GM21381 (cell line): ENCODE results near the gene CASP3.
"Not testable (repeated sequence)": the region's sequence is repeated elsewhere in the genome, so short reads cannot be mapped to it uniquely, and the experiment has no call there.

Experiments
- ATAC-seq: cut with Tn5 transposase; IDR thresholded peaks from one replicate; pipeline ENCODE4 v1.9.1; 2021; ENCODE audit warnings: mild to moderate bottlenecking, moderate library complexity; ENCODE audit not compliant: unreplicated experiment

The CASP3 gene

GRCh38 chr4:184664445-184665210, 15.4 kb upstream of the CASP3 start:
- no peak for ATAC-seq

GRCh38 chr4:184662236-184662635, 13.0 kb upstream of the CASP3 start:
- no peak for ATAC-seq

- ATAC-seq, result no peak
These were observed 11.7 kb upstream of the CASP3 start for GRCh38 chr4:184660978-184661377.

- not testable (repeated sequence) for ATAC-seq
These were observed 8.6 kb upstream of the CASP3 start for GRCh38 chr4:184657820-184658219.

GRCh38 chr4:184657144-184657543, 7.9 kb upstream of the CASP3 start:
- ATAC-seq, result no peak

GRCh38 chr4:184655889-184656869, 6.9 kb upstream of the CASP3 start:
- no peak for ATAC-seq

- ATAC-seq, result no peak
These were observed 4.4 kb upstream of the CASP3 start for GRCh38 chr4:184653650-184654049.

GRCh38 chr4:184652681-184653080, 3.4 kb upstream of the CASP3 start:
- not testable (repeated sequence) for ATAC-seq

- no peak for ATAC-seq
These were observed 2.7 kb upstream of the CASP3 start for GRCh38 chr4:184651899-184652298.

GRCh38 chr4:184649971-184650855, 966 bp upstream of the CASP3 start:
- ATAC-seq, result peak; percentile 3

GRCh38 chr4:184648313-184649025, 778 bp downstream of the CASP3 start:
- peak; percentile 20 for ATAC-seq

- ATAC-seq, result no peak
These were observed 1.3 kb downstream of the CASP3 start for GRCh38 chr4:184648054-184648312.

- ATAC-seq, result no peak
These were observed 1.8 kb downstream of the CASP3 start for GRCh38 chr4:184647266-184648053.

GRCh38 chr4:184645904-184646610, 3.2 kb downstream of the CASP3 start:
- no peak for ATAC-seq

GRCh38 chr4:184644553-184645307, 4.5 kb downstream of the CASP3 start:
- ATAC-seq, result no peak

GRCh38 chr4:184643731-184644130, 5.5 kb downstream of the CASP3 start:
- no peak for ATAC-seq

- ATAC-seq, result no peak
These were observed 7.8 kb downstream of the CASP3 start for GRCh38 chr4:184641451-184641850.

GRCh38 chr4:184641022-184641421, 8.2 kb downstream of the CASP3 start:
- ATAC-seq, result peak; percentile 73
